AG08395 (cell line): ENCODE data around the gene CDK13.
A peak's percentile ranks its signal among the peaks of the same experiment; 100 is the strongest.

Source experiments
- DNase-seq: peaks from one replicate; pipeline ENCODE4 v3.0.0; 2012; ENCODE audit warnings: mixed read lengths, low spot score

The CDK13 gene

GRCh38 chr7:40008223-40008815, 58.3 kb downstream of the CDK13 start:
- DNase-seq: peak; percentile 49

GRCh38 chr7:40009301-40009700, 59.2 kb downstream of the CDK13 start:
- no peak for DNase-seq

- no peak for DNase-seq
These were observed 64.3 kb downstream of the CDK13 start for GRCh38 chr7:40014376-40014775.

- peak; percentile 19 for DNase-seq
These were observed 65.8 kb downstream of the CDK13 start for GRCh38 chr7:40015790-40016296.

- no peak for DNase-seq
These were observed 69.5 kb downstream of the CDK13 start for GRCh38 chr7:40019558-40019957.

- no peak for DNase-seq
These were observed 74.0 kb downstream of the CDK13 start for GRCh38 chr7:40024048-40024447.

- DNase-seq: no peak
These were observed 74.8 kb downstream of the CDK13 start for GRCh38 chr7:40024841-40025240.

- DNase-seq: no peak
These were observed 77.5 kb downstream of the CDK13 start for GRCh38 chr7:40027545-40027944.

GRCh38 chr7:40033826-40034225, 83.8 kb downstream of the CDK13 start:
- no peak for DNase-seq

- no peak for DNase-seq
These were observed 91.4 kb downstream of the CDK13 start for GRCh38 chr7:40041456-40041855.

GRCh38 chr7:40043164-40043563, 93.1 kb downstream of the CDK13 start:
- no peak for DNase-seq

GRCh38 chr7:40047661-40048060, 97.6 kb downstream of the CDK13 start:
- DNase-seq: no peak

GRCh38 chr7:40057292-40057691, 107.2 kb downstream of the CDK13 start:
- peak; percentile 21 for DNase-seq

- no peak for DNase-seq
These were observed 108.0 kb downstream of the CDK13 start for GRCh38 chr7:40058026-40058425.

- no peak for DNase-seq
These were observed 108.6 kb downstream of the CDK13 start for GRCh38 chr7:40058636-40059035.

GRCh38 chr7:40059057-40059456, 109.0 kb downstream of the CDK13 start:
- DNase-seq: no peak

GRCh38 chr7:40072268-40072667, 122.2 kb downstream of the CDK13 start:
- DNase-seq: no peak

GRCh38 chr7:40073239-40073638, 123.2 kb downstream of the CDK13 start:
- no peak for DNase-seq

- DNase-seq: no peak
These were observed 127.8 kb downstream of the CDK13 start for GRCh38 chr7:40077849-40078248.

- DNase-seq: no peak
These were observed 142.1 kb downstream of the CDK13 start for GRCh38 chr7:40092182-40092581.

- DNase-seq: no peak
These were observed 143.7 kb downstream of the CDK13 start for GRCh38 chr7:40093631-40094350.

GRCh38 chr7:40095230-40095629, 145.2 kb downstream of the CDK13 start:
- no peak for DNase-seq

- no peak for DNase-seq
These were observed 145.8 kb downstream of the CDK13 start for GRCh38 chr7:40095695-40096327.
